IMR-90 (cell line): ENCODE results near the gene SVIP. TPM values are rescaled to one million over a fixed set of nuclear protein-coding genes. Genes with fewer than 3 reads are reported as not detected.

ENCODE experiments used
- ATAC-seq: fragments of 200-7000 bp; cut with Tn5 transposase; 2 replicates; pipeline ENCODE4 v1.9.1; 2020; ENCODE audit warnings: low read depth, mild to moderate bottlenecking, moderate library complexity
- BruUV-seq: library from RNA; stranded (reverse); fragments of 400-500 nt; replicated peaks from 2 replicates; lab custom pipeline; 2021; lab: Mats Ljungman, UMichigan
- CTCF ChIA-PET: fragments of 300-600 bp; formaldehyde crosslinking; extraction: SDS; loops from one replicate; lab custom pipeline; 2021; ENCODE audit warnings: antibody characterized with exemption; lab: Yijun Ruan, JAX
- POLR2A ChIA-PET: fragments of 300-600 bp; sonication (Branson Sonifier 250); formaldehyde crosslinking; loops from one replicate; lab custom pipeline; 2022; ENCODE audit warnings: antibody characterized with exemption; ENCODE audit not compliant: unreplicated experiment; lab: Charles Lee
- DNase-seq: peaks from one replicate; pipeline ENCODE4 v3.0.0; 2013
- H2AFZ ChIP-seq: replicated peaks from 2 replicates; pipeline ENCODE3; 2013; ENCODE audit warnings: low read length, mild to moderate bottlenecking; ENCODE audit not compliant: poor library complexity
- H2AK5ac ChIP-seq: 2 replicates; pipeline ENCODE4 v1.6.1; 2013; ENCODE audit warnings: low read depth, low read length, inconsistent platforms
- H2AK9ac ChIP-seq: replicated peaks from 2 replicates; pipeline ENCODE3; 2013; ENCODE audit warnings: mild to moderate bottlenecking, low read depth, low read length, moderate library complexity; ENCODE audit not compliant: poor library complexity
- H2BK120ac ChIP-seq: 2 replicates; pipeline ENCODE4 v1.6.1; 2013; ENCODE audit warnings: low read depth, low read length, inconsistent platforms
- H2BK15ac ChIP-seq: 3 replicates; pipeline ENCODE4 v1.6.1; 2013; ENCODE audit warnings: low read depth, low read length, inconsistent platforms
- H2BK20ac ChIP-seq: 2 replicates; pipeline ENCODE4 v1.6.1; 2013; ENCODE audit warnings: low read depth, mild to moderate bottlenecking, inconsistent platforms, low read length, moderate library complexity
- H2BK5ac ChIP-seq: 2 replicates; pipeline ENCODE4 v1.6.1; 2013; ENCODE audit warnings: mild to moderate bottlenecking, low read depth, low read length, inconsistent platforms; ENCODE audit not compliant: poor library complexity, severe bottlenecking
- H3K14ac ChIP-seq: replicated peaks from 2 replicates; pipeline ENCODE4 v1.6.1; 2013; ENCODE audit warnings: low read depth, low read length, inconsistent platforms
- H3K18ac ChIP-seq: 2 replicates; pipeline ENCODE4 v1.6.1; 2013; ENCODE audit warnings: low read depth, low read length, control low read depth
- H3K23ac ChIP-seq: 2 replicates; pipeline ENCODE4 v1.6.1; 2013; ENCODE audit warnings: low read depth, low read length, inconsistent platforms
- H3K27ac ChIP-seq: 2 replicates; pipeline ENCODE4 v1.5.1; 2013; ENCODE audit warnings: mild to moderate bottlenecking, control low read depth, low read length; ENCODE audit not compliant: insufficient read depth
- H3K27me3 ChIP-seq: 2 replicates; pipeline ENCODE4 v1.6.1; 2013; ENCODE audit warnings: low read length; ENCODE audit not compliant: control insufficient read depth, insufficient read depth
- H3K36me3 ChIP-seq: 2 replicates; pipeline ENCODE4 v1.6.1; 2013; ENCODE audit warnings: low read length, mixed read lengths; ENCODE audit not compliant: control insufficient read depth, insufficient read depth
- H3K4ac ChIP-seq: 2 replicates; pipeline ENCODE4 v1.6.1; 2013; ENCODE audit warnings: low read depth, low read length, inconsistent platforms
- H3K4me1 ChIP-seq: 2 replicates; pipeline ENCODE4 v1.6.1; 2013; ENCODE audit warnings: low read length, mixed read lengths; ENCODE audit not compliant: control insufficient read depth, insufficient read depth
- H3K4me2 ChIP-seq: 2 replicates; pipeline ENCODE4 v1.6.1; 2013; ENCODE audit warnings: low read depth, mild to moderate bottlenecking, control low read depth, low read length, moderate library complexity
- H3K4me3 ChIP-seq: 2 replicates; pipeline ENCODE4 v1.5.1; 2013; ENCODE audit warnings: low read depth, mild to moderate bottlenecking, control low read depth, low read length, moderate library complexity; ENCODE audit not compliant: insufficient read depth
- H3K56ac ChIP-seq: 2 replicates; pipeline ENCODE4 v1.6.1; 2013; ENCODE audit warnings: low read length, inconsistent platforms; ENCODE audit not compliant: insufficient read depth; ENCODE audit errors: extremely low read depth
- H3K79me1 ChIP-seq, 2 experiments: 2 replicates each; pipeline ENCODE4 v1.6.1; 2013; ENCODE audit warnings: low read length in 2 of 2, inconsistent platforms in 1 of 2, low read depth in 1 of 2
- H3K9ac ChIP-seq: 2 replicates; pipeline ENCODE4 v1.6.1; 2013; ENCODE audit warnings: low read depth, low read length, control low read depth
- H3K9me1 ChIP-seq: 2 replicates; pipeline ENCODE4 v1.6.1; 2013; ENCODE audit warnings: low read length, inconsistent platforms; ENCODE audit not compliant: insufficient read depth
- H3K9me3 ChIP-seq: 2 replicates; pipeline ENCODE4 v1.6.1; 2013; ENCODE audit warnings: low read length; ENCODE audit not compliant: control insufficient read depth, insufficient read depth
- H4K20me1 ChIP-seq: 2 replicates; pipeline ENCODE4 v1.6.1; 2013; ENCODE audit warnings: low read length, inconsistent platforms; ENCODE audit not compliant: insufficient read depth
- H4K5ac ChIP-seq: 2 replicates; pipeline ENCODE4 v1.6.1; 2013; ENCODE audit warnings: mild to moderate bottlenecking, low read depth, low read length, control low read depth
- H4K8ac ChIP-seq, 2 experiments: 2 replicates each; pipeline ENCODE4 v1.6.1; 2013; ENCODE audit warnings: low read depth in 2 of 2, low read length in 2 of 2, control low read depth in 1 of 2, inconsistent platforms in 1 of 2
- H4K91ac ChIP-seq: 2 replicates; pipeline ENCODE4 v1.6.1; 2013; ENCODE audit warnings: low read depth, low read length, inconsistent platforms; ENCODE audit not compliant: insufficient read depth
- RFX5 ChIP-seq: IDR thresholded peaks from 2 replicates; pipeline ENCODE4 v1.8.0; 2012; ENCODE audit warnings: low read depth, mild to moderate bottlenecking, low read length, moderate library complexity
- USF2 ChIP-seq: fragments of 150-350 bp; IDR thresholded peaks from 2 replicates; pipeline ENCODE4 v1.6.1; 2017; ENCODE audit warnings: mild to moderate bottlenecking, antibody characterized with exemption, low read length, low read depth
- WGBS, 2 experiments: methylation state at CpG; one replicate each; pipeline versions ENCODE4 v1.1.5 to v1.1.7; 2013; ENCODE audit warnings: missing lambda C conversion rate in 2 of 2; ENCODE audit not compliant: insufficient read length in 1 of 2; ENCODE audit errors: extremely low coverage in 2 of 2; 5-methylcytosine and 5-hydroxymethylcytosine counted together
- dilution Hi-C: fragments of 300-500 bp; cut with HindIII; formaldehyde crosslinking; loops from one replicate; pipeline ENCODE4 v1.14.3; 2018; ENCODE audit warnings: low sequenced_read_pairs; ENCODE audit not compliant: unreplicated experiment
- in situ Hi-C: fragments of 300-500 bp; cut with MboI; formaldehyde crosslinking; loops from 3 replicates; pipeline ENCODE4 v1.14.3; 2019; ENCODE audit warnings: low sequenced_read_pairs, inconsistent platforms, mixed read lengths
- intact Hi-C: fragments of 100-400 bp; cut with micrococcal nuclease; formaldehyde crosslinking; loops from 2 replicates; pipeline ENCODE4 v1.10.0; 2022
- polyA plus RNA-seq, 3 experiments: library from polyadenylated mRNA; depleted of rRNA; stranded (reverse); fragments of >200 nt; gene quantifications; 2 replicates each; pipeline ENCODE4 v1.2.3, GENCODE V29; 2012; ENCODE audit warnings: low replicate concordance in 1 of 3
- total RNA-seq: library from RNA; depleted of rRNA; stranded (reverse); fragments of >200 nt; gene quantifications from 2 replicates; pipeline ENCODE4 v1.2.3, GENCODE V29; 2012

SVIP gene
- total and polyA plus RNA-seq, 2 of the 4 experiments (the other 2 are of a cell fraction): 2.0 to 6.8 TPM

DNA sequence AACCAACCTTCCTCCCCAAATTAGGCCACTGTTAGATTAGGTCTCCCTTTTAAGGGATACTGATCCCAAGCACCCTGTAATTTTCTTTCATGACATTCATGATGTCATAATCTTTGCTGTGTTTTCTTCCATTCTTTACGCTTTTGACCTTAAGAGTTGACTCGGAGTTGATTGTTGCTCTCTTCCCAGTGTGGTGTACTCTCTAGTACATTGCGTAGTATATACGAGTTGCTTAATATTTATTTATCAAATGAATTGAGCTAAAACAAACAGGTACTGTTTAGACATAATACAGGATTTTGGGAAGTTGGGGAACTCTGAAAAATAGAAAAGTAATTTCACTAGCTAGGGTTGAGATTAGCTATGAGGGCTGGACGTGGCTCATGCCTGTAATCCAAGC is 49.8 kb downstream of the SVIP start:
- H3K9me3 ChIP-seq: no peaks in the 10 kb centered on the region
- no peak overlapping the region for H2AK9ac ChIP-seq
- no CpG with 5 or more reads among the region's 5 CpGs for WGBS, 2 experiments
- ATAC-seq (no peak), DNase-seq (no peak)
- no peak overlapping the region for H3K23ac ChIP-seq
- TF ChIP-seq RFX5 (no peak), USF2 (no peak)
- no peak overlapping the region for H3K27ac ChIP-seq
- in situ Hi-C loops: loop anchor here (10.0 kb wide), 1 partner anchor 445 kb away; the partner anchor contains the start of gene SLC17A6
- H2BK20ac ChIP-seq: no peak overlapping the region
- no peak overlapping the region for H2AFZ ChIP-seq
- 0 out of 2 replicates have a peak, but pooled peaks cover under 1% of the 10 kb centered on the region for H3K27me3 ChIP-seq
- no peak overlapping the region for H3K18ac ChIP-seq
- no peak overlapping the region for H3K14ac ChIP-seq
- no peaks in the 10 kb centered on the region for H3K79me1 ChIP-seq
- H4K91ac ChIP-seq: no peak overlapping the region
- H3K4me1 ChIP-seq: no peaks in the 10 kb centered on the region
- intact Hi-C loops: no loop called here
- no TSS peak for BruUV-seq
- no peak overlapping the region for H3K4me2 ChIP-seq
- H3K4ac ChIP-seq: no peak overlapping the region
- no peaks in the 10 kb centered on the region for H3K36me3 ChIP-seq
- dilution Hi-C loops: no loop called here
- H3K4me3 ChIP-seq: no peak overlapping the region
- ChIA-PET POLR2A (no interaction called here), CTCF (no interaction called here)
- no peak overlapping the region for H2BK15ac ChIP-seq
- H4K8ac ChIP-seq: no peak overlapping the region
- no peaks in the 10 kb centered on the region for H4K20me1 ChIP-seq
- no peak overlapping the region for H4K5ac ChIP-seq
- H3K9me1 ChIP-seq: no peaks in the 10 kb centered on the region
- H3K56ac ChIP-seq: no peak overlapping the region
- H2BK120ac ChIP-seq: no peak overlapping the region
- no peak overlapping the region for H2BK5ac ChIP-seq
- H3K9ac ChIP-seq: no peak overlapping the region
- no peak overlapping the region for H2AK5ac ChIP-seq
